Measurements from ENCODE around the gene TRAPPC2L.
"Not testable (repeated sequence)": the region's sequence is repeated elsewhere in the genome, so short reads cannot be mapped to it uniquely, and the experiment has no call there.

TRAPPC2L gene

DNA sequence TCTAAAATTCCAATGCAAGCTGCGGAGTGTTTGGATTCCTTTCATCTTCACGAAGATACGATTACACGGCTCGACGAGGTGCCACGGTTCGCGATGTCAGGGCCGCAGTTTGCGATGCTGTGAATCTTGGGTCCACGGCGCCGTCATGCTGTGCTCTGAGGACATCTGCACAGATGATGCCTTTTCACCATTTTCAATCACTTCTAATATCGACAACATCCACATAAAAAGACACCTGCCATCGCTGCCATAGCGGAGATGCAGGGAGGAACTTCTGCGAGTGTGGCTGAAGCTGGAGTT is 38.4 kb upstream of the TRAPPC2L start:
- DNase-seq (ENCODE audit: low read depth): no peak

DNA sequence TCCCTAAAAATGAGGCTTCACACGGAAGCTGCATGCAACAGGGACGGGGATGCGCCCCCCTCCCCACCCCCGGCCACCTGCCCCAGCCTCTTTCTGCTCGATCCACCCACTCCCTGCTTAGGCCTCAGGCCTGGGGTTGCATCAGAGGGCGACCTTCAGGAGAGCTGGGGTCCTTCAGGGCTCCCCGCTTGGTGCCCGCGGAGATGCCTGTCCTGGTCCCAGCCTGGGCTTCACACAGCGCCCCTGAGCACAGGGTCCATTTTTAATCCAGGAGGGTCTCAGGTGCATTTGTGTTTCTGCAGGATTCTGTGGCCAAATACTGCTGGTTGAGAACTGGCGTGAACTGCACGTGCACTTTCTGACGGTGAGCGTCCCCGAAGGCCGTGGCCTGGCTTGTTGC is 37.8 kb upstream of the TRAPPC2L start:
- no peak for DNase-seq (ENCODE audit: low read depth)

DNA sequence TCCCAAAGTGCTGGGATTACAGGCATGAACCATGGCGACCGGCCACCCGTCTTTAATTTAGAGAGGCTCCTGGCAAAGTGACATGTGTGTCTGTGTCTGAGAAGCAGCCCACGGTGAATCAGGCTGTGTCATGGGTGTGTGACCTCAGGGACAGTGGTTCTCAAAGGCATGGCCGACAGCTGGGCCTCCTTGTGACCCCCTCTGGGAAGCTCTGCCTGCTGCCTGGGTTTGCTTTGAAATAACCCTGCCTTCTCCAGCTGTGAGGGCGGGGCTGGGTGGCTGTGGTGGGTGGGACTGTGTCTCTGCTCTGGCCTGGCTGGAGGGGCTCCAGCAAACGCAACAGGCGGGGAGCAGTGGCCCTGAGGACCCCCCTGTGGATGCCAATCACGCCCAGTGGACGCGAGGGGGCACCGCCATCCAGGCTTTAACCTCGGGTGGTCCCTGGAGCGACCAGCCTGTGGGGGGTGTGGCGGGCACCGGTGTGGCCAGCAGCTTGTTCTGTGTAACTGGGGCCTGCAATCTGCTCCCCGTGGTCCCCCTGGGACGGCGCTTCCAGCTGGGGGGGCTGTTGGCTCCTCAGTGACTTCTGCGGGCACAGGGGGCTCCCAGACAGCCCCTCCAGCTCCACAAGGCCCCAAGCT is 36.4 kb upstream of the TRAPPC2L start:
- DNase-seq (ENCODE audit: low read depth): no peak

DNA sequence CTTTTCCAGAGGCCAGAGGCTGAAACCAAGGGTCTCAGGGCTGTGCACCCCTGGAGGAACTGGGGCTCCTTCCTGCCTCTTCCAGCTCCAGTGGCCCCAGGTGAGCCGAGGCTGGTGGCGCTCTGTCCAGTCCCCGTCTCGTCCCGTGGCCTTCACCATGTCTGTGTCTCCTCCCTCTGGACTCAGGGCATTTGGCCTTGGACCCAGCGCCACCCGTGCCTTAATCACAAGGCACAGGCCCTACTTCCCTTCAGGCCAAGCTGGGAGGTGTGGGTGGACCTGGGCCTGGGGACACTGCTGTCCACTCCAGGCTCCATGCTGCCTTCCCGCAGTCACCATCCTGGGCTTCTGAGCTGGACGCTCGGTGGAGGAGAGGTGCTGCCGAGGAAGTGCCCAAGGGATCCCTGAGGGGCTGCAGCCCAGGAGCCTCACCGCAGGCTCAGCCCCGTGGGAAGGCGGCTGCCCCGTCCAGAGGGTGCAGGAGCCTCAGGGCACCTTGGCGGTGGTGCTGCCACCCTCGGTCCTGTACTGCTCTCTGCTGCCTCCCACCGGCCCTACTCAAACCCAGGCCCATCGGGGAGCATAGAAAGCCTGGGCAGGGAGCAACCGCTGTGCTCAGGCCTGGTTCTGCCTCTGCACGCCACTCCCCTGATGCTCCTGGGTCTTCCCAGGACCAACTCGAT is 35.6 kb upstream of the TRAPPC2L start:
- no peak for DNase-seq (ENCODE audit: low read depth)

DNA sequence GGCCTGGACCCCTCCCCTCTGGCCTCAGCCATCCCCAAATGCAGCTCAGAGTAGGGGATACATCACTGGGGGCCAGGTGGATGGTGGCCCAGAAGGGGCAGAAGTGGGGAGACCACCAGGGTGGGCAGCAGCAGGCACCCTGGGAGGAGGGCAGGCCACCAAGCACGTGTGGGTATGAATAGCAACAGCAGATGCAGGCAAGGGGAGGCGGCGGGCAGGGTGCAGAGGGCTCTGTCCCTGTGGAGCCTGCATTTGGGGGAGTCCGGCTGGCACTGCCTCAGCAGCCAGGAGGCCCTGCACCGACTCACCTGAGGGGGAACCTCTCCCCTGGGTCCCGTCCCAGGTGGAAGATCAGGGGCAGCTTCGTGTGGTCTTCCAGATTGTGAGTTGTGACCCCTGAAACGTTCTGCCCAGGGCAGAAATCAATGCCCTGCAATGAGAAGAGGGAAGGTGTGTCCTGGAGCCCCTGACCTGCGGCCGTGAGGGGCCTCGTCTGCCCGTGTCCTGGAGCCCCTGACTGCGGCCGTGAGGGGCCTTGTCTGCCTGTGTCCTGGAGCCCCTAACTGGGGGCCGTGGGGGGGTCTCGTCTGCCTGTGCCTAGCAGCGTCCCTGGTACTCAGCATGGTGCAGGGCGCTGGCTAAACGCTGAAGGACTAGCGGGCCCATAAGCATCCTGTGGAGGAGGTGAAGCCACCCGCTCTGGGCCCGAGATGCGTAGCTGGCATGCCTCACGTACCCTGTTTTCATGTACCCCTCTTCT is 34.5 kb upstream of the TRAPPC2L start:
- no peak for DNase-seq (ENCODE audit: low read depth)

DNA sequence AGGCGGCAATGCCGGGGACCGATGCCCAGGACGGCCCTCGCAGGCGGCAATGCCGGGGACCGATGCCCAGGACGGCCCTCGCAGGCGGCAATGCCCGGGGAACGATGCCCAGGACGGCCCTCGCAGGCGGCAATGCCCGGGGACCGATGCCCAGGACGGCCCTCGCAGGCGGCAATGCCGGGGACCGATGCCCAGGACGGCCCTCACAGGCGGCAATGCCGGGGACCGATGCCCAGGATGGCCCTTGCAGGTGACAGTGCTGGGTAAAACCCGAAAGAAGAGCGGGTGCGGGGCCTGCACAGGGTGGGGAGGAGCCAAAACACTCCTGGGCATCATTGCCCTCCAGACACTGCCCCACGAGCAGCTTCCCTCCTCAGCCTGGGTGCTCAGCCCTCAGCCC is 33.3 kb upstream of the TRAPPC2L start:
- not testable (repeated sequence) for DNase-seq (ENCODE audit: low read depth)

DNA sequence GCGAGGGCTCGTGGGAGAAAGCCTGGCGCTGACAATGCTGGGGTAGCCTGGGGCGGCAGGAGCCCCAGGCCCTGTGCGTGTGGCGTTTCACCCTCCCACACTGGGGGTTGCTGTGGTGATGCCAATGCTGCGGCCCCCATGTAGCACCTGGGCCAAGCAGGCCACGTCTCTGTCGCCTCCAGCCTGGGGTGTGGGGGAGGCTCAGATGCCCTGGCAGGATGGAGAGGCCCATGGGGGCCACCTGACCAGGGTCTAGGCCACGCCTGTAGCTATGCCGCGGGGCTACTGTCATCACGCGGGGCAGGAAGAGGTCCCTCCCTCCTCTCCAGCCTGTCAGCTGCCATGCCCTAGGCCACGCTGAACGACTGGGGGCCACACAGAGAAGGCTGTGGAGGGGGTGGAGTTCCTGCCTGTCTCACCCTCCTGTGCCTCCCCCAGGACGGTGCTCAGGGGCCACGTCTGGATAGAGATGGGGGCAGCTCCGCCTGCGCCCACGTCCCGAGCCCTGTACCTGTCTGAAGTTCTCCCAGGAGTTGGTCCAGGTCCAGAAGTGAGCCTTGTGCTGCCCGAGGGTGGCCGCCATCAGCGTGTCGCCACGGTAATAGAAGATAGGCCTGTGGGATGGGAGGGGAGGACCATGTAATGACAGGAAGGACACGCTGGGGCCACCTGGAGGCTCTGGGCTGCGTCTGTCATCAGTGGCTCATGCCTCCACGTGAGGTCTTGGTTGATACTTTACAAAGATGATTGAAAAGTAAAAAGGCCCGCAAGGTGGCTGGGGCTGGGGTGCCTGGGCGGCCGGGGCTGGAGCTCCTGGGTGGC is 32.5 kb upstream of the TRAPPC2L start:
- DNase-seq (ENCODE audit: low read depth): no peak

DNA sequence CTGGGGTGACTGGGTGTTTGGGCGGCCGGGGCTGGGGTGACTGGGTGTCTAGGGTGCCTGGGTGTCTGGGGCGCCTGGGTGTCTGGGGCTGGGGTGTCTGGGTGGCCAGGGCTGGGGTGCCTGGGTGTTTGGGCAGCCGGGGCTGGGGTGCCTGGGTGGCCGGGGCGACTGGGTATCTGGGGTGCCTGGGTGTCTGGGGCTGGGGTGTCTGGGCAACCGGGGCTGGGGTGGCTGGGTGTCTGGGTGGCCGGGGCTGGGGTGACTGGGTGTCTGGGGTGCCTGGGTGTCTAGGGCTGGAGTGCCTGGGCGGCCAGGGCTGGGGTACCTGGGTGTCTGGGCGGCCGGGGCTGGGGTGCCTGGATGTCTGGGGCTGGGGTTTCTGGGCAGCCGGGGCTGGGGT is 31.8 kb upstream of the TRAPPC2L start:
- DNase-seq (ENCODE audit: low read depth): no peak

DNA sequence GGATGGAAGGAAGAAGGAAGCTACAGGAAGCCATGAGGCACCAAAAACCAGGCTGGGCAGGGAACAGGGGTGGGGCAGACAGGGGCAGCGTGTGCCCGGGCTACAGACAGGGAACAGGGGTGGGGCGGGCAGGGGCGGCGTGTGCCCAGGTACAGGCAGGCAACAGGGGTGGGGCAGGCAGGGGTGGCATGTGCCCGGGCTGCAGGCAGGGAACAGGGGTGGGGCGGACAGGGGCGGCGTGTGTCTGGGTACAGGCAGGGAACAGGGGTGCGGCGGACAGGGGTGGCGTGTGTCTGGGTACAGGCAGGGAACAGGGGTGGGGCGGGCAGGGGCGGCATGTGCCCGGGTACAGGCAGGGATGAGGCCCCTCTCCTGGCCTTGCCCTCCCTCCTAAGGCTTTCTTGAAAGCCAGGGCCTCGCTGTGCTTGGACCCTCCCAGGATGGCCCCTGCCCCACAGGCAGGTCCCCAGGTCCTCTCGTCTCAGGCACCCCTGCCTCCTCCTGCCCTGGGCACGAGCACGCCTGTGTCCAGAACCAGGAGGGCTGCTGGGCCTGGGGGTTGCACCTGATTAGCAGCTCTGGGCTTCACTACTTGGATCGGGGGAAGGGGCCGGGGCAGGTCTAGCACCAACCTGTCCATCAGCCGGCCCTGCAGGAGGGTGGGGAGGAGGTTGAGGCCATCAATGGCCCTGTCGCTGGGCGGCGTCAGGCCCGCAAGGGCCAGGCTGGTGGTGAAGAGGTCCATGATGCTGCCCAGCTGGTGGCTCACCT is 30.7 kb upstream of the TRAPPC2L start:
- no peak for DNase-seq (ENCODE audit: low read depth)

DNA sequence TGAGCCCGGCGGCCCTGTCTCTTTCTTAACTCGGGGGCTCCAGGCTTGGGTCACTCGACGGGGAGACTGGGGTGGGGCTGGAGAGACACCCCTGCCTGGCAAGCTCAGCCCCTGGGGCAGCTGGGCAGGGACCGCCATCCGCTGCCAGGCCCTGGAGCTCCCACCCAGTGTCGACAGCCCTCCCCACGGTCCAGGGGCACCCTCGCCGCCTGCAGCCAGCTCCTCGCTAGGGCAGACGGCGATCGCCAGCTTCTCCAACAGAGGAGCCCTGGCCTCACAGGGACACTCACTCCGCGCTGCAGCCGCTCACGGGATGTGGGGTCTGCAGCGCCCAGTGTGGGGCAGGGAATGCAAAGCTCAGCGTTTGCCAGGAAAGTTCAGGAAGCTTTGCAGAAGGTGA is 29.2 kb upstream of the TRAPPC2L start:
- no peak for DNase-seq (ENCODE audit: low read depth)

DNA sequence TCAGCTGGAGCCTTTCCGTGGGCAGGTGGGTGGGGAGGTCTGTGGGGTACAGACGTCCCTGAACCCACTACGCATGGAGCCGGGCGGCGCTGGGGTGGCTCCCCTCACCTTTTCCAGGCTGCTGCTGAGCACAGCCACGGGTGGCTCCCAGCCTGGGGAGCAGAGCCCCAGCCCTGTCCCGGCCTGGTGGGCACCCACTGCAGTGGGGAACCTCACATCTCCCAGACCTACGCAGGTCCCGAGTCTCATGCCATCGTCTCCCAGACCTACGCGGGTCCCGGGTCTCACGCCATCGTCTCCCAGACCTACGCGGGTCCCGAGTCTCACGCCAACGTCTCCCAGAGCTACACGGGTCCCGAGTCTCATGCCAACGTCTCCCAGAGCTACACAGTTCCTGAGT is 28.2 kb upstream of the TRAPPC2L start:
- no peak for DNase-seq (ENCODE audit: low read depth)

DNA sequence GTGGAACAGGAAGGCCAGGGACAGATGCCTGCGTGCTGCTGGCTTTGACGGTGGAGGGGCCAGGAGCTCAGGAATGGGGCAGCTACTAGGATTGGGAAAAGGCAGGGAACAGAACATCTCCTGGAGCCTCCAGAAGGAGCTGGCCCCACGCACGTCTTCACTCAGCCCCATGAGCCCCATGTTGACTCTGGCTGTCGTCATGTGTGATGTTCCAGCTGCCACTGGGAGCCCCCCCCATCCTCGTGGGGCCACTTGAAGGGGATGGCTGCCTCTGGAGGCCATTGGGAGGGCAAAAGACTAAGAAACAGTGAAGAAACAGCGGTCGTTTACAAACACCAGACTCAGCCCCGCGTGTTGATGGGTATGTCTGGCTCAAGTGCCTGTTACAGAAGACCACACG is 26.7 kb upstream of the TRAPPC2L start:
- no peak for DNase-seq (ENCODE audit: low read depth)

DNA sequence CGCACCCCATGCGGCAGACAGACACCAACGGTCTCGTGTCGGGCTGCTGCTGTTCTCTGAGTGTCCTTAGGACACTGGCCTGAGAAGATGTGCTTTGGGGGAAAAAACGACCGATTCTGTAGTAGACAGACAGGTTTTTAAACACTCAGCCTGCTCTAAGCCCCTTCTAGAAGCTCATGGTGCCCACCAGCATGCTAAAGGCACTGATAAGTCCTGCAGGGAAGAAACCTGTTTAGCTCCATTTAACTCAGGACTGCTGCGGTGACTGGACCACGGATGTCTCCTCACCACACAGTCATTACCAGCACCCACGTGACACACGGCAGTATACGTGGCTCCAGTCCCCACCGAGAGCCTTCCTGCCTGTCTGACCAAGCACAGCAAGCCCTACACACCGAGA is 26.1 kb upstream of the TRAPPC2L start:
- DNase-seq (ENCODE audit: low read depth): no peak

DNA sequence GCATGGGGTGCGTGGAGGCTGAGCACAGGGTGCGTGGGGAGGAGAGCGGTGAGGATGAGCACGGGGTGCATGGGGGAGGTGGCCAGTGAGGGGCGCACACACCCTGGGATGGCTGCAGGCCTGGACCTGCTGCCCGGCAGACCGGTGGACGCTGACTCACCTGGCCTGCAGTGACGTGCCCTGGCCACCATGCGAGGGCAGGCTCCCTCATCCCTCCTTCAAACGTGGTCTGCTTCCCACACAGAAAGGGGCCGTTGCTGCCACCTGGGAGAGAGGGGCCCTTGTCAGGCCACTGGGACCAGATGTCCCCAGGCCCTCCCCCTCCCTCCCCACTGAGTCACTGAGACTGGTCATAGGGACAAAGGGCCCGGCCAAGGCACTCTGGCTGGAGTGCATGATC is 25.1 kb upstream of the TRAPPC2L start:
- DNase-seq (ENCODE audit: low read depth): no peak

DNA sequence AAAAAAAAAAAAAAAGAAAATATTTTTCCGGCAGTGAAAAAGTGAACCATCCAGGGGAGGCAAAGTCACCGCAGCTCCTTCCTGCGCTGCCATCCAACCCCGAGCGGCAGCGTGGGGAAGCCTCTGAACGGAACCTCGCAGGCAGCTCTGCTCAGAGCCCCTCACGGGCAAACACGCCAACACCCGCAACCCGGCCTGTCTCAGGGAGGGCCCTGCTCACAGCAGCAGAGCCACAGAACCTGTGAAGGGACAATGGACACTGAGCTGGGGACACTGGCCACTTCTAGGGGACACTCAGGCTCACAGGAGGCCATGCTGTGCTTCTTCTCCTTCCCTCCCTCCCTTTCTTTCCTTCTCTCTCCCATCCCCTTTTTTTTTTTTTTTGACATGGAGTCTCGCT is 23.8 kb upstream of the TRAPPC2L start:
- no peak for DNase-seq (ENCODE audit: low read depth)

DNA sequence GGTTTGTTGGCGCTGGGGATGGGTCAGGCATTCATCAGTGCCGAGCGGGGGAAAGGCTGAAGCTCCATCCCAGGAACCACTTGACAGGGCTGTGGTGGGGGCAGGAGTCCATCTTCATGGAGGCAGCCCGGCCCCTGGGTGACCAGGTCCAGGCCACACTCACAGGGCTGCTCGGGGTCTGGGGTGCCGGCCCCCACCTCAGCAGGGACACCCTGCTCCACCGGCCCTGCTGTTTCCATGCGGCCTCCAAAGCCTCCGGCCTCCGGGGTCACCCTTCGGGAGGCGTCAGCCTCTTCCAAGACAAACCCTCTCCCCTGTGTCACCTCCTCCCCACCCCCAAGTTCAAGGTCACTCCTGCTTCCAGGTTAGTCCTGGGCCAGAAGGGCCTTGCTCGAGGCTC is 22.3 kb upstream of the TRAPPC2L start:
- no peak for DNase-seq (ENCODE audit: low read depth)

DNA sequence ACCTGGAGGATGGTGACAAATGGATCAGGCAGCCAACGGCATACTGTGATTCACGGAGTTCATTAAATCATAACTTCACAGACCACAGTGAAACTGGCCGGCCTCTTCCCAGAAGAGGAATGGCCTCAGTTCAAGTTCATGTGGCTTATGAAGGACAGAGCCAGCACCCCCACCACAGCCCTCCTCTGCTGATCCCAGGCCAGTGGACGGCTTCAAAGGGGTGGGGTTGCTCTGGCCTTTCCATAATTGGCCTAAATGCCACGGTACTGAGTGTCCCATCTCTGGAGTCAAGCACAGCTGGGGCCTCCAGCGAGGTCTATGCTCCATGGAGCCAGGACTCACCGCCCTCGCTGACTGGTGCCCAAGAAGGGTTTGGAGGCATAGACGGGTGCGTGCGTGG is 21.5 kb upstream of the TRAPPC2L start:
- no peak for DNase-seq (ENCODE audit: low read depth)

DNA sequence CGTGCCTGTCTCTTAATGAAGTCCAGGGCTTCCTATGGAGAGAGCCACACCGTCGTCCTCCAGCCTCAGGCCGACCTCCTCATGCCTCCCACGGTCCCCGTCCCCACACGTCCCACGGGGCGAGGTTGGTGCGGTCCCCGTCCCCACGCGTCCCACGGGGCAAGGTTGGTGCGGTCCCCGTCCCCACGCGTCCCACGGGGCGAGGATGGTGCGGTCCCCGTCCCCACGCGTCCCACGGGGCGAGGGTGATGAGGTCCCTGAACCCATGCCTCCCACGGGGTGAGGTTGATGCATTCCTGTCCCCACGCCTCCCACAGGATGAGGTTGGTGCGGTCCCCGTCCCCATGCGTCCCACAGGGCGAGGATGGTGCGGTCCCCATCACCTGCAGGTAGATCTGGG is 21.1 kb upstream of the TRAPPC2L start:
- DNase-seq (ENCODE audit: low read depth): no peak

DNA sequence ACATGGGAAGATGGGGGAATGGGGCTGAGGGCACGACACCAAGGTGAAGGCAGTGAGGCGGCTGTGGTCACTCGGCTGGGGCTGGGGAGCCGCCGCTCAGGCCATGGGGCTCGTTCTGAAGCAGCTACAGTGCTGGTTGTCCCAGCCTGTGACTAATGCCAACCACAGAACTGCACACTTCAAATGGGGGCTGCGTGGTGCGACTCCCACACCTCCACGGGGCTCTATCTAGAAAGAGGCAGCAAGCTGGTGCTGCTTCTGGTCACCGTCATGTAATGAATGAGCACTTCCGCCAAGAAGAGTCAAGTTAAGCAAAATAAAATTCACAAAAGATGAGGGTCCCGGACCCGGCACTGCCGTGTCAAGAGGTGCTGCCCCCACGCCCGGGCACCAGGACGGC is 20.1 kb upstream of the TRAPPC2L start:
- no peak for DNase-seq (ENCODE audit: low read depth)

DNA sequence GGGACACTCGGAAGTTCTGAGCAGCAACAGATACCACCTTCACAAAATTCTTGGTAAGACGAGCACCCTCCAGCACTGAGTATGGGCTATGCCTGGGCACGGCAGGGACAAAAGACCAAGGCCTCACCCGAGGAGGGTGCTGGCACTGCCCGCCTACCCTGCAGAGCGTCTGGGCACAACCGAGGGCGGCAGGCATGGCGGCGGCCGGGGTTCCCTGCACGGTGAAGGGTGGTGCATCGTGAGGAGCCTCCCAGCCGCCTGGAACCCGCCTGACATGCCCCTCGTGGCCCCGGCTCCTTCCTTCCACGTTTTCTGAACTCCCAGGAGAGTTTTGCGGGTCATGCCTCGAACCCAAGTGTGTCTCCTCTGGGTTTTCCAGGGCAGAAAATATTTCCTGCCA is 19.1 kb upstream of the TRAPPC2L start:
- no peak for DNase-seq (ENCODE audit: low read depth)

DNA sequence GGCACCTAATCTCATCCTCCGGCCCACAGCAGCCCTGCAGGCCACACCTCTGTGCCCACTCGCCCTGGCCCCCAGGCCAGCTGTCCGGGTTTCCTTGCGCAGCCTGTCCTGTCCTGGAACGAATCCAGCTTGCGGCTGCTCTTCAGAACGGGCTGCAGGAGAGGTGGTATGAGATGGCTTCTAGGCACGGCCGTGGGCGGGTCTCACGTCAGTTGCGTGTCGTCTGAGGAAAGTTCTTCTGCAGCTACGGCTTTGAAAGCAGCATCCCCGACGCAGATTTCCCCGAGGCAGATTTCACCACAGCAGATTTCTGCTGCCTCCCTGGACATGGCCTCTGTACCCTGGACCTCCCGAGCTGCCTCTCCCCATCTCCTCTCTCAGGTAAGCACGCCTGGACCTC is 18.4 kb upstream of the TRAPPC2L start:
- no peak for DNase-seq (ENCODE audit: low read depth)

DNA sequence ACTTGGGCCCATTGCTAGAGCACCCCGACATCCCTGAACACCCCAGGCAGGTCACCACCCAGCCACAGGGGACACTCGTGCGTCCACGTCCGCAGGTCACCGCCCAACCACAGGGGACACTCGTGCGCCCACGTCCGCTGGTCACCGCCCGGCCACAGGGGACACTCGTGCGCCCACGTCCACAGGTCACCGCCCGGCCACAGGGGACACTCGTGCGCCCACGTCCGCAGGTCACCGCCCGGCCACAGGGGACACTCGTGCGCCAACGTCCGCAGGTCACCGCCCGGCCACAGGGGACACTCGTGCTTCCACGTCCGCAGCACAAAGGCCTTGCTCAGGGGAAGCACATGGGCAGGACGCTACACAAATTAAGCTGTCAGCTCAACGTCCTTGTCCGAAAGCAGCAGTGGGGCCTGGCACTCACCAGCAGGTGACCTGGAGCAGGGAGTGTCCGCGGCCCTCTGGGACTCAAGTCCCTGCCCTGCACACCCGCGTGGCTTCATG is 17.8 kb upstream of the TRAPPC2L start:
- no peak for DNase-seq (ENCODE audit: low read depth)

Data from GM04503 (cell line).